Ramos (cell line): ENCODE measurements around the gene ZNF524.

Source experiments
- in situ Hi-C: fragments of 300-500 bp; cut with MboI; formaldehyde crosslinking; loops from one replicate; pipeline ENCODE4 v1.14.3; 2022; ENCODE audit warnings: low sequenced_read_pairs; ENCODE audit not compliant: unreplicated experiment

Gene ZNF524

DNA sequence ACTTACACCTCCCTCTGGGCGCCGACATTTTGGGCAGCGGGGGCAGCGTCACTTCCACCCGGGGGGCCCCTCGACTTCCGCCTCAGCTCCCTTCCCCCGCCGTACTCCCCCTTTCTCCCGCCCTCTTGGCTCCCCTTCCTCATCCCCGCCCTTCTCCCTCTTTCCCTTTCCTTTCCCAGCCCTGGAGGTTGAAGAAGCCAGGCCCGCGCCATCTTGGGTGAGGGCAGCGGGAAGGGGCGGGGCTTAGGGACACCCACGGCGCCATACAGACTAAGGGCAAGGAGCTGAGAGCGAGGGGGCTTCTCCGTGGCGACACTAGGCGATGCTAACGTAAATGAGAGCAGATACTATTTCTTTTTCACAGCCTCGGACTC is 633 bp upstream of the ZNF524 start, which contains the start of gene FIZ1:
TSS of gene FIZ1 (minus strand) at position 50 of the 374 bp plus-strand sequence. CDS start 1,652 bp downstream, outside the sequence.
- in situ Hi-C loops: no loop called here

DNA sequence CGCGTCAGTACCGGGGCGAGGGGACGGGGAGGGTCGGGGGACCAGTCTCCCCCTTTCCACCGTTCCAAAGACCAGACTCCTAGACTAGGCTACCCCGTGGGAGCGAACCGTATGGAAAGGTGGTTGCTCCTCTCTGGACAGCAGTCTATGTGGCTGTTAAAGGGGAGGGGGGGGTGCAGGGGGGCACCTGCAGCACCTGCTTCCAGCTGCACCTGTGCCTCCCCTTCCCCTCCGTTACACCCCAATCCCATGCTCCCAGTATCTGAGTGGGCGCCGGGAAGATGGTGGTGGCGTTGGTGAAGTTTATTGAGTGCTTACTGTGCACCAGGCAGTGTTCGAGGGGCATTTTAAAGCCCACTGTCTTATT is 557 bp downstream of the ZNF524 start:
- in situ Hi-C loops: no loop called here

DNA sequence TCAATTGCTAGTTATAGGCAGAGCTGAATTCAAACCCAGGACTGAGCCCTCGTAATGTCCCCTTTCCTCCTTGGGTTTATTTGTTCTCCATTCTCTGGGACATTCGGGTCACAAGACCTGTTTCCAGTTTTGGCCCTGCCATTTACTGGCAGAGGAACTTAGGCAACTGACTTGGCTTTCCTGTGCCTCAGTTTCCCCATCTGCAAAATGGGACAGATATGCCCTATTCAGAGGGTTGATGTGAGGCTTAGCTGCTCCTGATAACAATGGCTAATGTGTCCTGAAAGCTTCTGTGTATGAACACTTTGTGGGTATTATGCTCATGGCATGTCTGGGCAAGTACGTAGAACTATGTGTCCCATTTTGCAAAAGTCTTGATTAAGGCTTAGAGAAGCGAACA is 996 bp downstream of the ZNF524 start:
- in situ Hi-C loops: no loop called here

DNA sequence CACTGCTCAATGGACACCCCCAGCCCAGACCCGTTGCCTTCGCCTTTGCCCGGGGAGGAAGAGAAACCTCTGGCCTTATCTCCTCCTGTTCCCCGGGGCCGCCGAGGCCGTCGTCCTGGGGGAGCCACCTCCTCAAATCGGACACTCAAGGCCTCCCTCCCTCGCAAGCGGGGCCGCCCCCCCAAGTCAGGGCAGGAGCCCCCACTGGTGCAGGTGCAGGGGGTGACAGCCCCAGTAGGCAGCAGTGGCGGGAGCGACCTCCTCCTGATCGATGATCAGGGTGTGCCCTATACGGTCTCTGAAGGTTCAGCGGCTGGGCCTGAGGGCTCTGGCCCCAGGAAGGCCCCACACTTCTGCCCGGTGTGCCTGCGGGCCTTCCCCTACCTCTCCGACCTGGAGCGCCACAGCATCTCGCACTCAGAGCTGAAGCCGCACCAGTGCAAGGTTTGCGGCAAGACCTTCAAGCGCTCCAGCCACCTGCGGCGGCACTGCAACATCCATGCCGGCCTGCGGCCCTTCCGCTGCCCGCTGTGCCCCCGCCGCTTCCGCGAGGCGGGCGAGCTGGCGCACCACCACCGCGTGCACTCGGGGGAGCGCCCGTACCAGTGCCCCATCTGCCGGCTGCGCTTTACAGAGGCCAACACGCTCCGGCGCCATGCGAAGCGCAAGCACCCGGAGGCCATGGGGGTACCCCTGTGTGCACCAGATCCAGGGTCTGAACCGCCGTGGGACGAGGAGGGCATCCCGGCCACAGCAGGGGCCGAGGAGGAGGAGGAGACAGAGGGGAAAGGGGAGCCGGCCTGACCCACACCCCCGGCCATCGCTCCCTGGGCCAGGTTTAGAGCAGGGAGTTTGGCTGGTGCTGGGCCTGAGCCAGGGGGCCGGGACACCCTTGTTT is 2.3 kb downstream of the ZNF524 start:
- in situ Hi-C loops: no loop called here

DNA sequence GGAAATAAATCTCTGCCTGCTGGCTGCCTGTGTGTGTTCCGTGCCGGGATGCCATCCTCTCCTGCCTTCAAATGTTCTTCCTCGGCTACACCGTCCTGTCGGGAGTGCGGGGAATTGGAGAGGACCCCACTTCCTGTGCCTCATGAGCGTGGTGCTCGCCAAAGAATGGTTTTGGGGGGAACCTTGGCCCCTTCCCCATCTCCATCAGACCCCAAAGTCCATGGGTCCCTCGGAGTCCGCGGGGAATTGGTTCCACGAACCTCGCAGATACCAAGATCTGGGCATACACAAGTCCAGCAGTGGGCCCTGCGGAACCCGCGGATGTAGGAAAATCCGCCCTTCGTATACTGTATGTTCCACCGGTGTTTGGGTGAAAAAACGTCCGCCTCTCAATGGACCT is 3.0 kb downstream of the ZNF524 start:
- in situ Hi-C loops: no loop called here

DNA sequence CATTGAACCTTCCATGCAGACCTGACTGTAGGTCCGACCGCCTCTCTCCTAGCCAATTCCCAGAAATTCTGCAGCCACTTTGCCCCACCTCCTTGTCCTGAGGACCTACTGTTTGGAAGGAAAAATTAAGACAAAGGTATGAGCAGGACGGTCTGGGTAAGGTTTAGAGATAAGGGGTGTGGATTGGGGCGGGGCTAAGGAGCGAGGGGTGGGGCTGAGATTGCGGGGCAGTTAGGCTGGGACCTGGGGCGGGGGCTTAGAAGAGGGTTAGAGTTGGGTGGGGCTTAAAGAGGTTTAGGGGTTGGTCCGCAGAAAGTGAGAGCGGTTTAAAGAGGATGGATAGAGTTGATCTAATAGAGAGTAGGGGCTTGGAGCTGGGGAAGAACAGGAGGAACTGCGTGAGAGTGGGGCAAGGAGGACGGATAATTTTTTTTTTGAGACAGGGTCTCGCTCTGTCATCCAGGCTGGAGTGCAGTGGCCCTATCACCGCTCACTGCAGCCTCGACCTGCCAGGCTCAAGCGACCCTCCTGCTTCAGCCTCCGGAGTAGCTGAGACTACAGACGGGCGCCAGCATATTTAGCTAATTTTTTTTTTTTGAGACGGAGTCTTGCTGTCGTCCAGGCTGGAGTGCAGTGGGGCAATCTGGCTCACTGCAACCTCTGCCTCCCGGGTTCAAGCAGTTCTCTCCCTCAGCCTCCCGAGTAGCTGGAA is 3.6 kb downstream of the ZNF524 start:
- in situ Hi-C loops: no loop called here

DNA sequence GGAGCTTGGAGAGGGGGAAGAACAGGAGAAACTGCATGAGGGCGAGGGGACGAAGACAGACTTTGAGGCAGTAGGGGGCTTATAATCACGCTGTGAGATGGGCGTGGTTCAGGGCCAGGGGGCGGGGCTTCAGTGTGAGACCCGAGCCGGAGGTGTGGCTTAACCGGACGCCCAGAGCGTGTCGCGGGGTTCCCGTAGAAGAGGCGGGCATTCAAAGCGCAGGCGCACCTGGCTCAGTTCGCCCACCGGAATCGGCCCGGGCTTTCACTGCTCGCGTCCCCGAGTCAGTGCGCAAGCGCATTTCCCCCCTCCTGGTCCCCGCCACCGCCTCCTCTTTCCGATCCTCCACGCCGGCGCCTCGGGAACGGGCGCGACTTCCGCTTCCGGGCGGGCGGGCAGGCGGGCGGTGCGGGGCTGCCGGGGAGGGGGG is 5.1 kb downstream of the ZNF524 start:
- in situ Hi-C loops: no loop called here

DNA sequence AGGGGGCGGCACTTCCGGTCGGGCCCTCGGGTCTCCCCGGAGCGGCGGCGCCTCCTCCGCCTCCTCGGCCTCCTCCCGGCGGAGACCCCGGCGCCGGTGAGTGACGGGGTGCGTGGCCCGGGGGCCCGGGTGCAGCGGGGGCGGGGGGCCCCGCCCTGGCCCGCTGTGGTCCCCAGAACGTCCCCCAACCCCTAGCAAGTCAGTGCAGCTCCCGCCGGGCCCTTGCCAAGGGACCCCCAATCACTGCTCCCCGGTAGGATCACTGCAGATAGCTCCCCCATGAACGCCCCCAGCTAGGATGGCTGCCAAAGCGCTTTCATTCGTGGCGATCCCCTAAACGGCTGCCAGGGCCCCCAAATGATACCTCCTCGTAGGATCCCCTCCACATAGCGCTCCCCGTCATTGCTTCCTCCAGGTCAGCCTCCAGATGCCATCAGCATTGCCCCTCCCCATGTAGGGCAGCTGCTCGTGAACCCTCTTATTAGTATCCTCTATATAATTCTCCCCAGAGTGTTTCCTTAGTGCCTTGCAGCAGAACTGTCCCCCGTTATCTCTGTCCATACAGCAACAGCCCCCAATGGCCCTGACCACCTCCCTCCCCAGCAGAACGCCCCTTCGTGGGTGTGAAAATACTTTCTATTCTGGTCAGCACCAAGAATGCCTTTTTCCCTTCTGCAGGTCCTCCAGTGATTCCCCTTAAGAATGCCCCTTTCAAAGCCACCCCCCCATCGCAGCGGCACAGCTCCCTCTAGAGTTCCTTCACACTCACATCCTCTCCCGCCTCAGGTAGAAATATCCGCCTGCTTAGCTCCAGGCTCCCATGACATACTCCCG is 5.8 kb downstream of the ZNF524 start, which contains the start of gene ZNF865:
TSS of gene ZNF865 (plus strand) at position 11 of the 834 bp plus-strand sequence. CDS start 7,972 bp downstream, outside the sequence.
- in situ Hi-C loops: no loop called here

DNA sequence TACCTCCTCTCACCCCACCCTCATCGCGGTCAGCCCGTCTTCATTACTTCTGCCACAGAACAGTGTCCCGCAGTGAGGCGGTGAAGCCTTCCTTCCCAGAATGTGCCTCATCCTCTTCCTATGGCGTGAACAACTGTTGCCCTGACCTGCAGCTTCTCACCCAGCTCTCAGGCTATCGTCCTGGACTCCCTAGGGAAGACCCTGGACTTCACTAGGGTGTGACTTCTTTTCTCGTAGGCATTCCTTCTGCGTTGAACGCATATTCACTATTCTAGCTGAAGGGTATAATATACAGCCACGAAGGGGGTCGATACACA is 6.3 kb downstream of the ZNF524 start:
- in situ Hi-C loops: no loop called here

DNA sequence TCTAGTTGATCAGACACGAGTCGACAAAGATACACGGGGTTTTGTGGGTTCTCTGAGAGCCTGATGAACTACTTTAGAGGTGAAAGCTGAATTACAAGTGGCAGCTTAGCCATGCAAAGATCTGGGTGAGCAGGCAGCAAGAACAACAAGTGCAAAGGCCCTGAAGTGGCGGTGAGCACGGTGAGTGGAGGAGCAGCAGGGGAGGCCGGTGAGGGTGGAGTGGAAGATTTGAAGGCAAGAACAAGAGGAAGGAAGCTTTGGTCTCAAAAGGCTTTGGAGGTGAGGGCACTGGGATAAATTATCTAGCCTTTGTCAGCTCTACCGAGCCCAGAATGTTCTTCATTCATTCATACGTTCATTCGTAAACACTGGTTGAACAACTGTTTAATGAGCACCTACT is 6.7 kb downstream of the ZNF524 start:
- in situ Hi-C loops: no loop called here

DNA sequence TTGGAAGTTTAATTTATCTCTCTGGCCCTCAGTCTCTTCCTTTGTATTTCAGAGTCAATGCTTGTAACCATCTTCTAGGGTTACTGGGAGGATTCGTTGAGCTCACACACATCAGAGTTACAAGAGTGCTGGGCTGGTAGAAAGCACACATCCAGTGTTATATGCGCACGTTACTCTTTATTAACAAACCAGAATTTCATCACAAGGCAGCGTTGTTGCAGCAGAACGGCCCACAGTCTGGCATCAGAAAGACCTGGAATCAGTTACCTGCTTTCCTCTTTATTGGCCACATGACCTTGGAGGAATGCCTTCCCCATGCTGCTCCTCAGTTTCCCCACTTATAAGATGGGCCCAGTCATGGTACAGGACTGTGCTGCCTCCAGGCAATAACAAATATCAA is 9.2 kb downstream of the ZNF524 start:
- in situ Hi-C loops: no loop called here

DNA sequence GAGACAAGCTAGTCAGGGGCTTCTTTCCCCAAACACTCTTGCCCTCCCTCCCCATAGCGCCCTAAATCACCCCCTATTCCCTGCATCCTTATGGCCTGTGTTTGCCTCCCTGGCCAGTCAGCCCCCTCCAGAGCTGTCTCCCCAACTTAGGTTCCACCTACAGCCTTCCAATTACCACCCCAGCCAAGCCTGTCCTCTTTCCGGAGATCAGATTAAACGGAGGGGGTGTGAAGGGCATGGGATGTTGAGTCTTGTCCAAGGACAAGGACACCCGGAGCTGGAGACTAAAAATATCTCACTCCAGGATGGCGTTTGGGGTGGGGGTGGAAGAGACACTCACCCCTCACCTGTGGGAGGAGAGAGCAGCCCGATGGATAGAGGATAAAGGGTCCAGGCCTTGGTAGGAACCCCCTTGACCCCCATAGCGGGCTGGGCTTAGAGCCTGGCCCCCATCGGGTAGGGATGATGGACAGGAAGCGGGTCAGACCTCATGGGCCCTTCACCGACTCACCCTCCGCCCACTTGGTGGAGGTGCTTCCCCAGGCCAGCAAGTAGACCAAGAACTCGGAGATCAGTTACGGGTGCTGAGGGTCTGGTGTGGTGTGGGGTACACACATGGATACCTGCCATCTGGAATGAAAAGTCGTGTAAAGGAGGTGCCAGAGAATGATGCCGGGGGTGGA is 11.4 kb downstream of the ZNF524 start:
- in situ Hi-C loops: no loop called here

DNA sequence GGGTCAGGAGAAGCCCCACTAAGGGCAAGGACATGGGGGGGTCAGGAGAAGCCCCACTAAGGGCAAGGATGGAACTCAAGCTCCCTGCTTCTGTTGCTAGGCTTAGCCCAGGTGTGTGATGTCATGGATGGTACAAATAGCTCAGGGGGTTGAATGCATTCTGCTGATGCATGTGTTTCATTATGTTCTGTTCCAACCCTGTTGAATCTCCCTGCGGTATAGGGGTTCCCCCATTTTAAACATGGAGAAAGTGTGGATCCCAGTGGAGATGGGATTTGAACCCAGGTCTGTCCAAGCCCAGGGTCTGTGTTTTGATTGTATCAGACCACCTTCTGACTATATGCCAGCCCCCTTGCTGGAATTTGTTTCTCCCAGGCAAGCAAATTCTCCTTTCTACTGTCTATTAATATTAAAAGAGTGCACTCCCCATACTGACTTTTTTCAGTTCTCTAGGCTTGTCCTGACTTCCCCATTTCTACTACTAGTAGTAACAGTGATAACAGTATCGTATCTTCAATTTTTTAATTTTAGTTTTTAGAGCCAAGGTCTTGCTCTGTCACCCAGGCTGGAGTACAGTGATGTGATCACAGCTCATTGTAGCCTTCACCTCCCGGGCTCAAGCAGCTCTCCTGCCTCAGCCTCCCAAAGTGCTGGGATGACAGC is 12.0 kb downstream of the ZNF524 start:
- in situ Hi-C loops: no loop called here

DNA sequence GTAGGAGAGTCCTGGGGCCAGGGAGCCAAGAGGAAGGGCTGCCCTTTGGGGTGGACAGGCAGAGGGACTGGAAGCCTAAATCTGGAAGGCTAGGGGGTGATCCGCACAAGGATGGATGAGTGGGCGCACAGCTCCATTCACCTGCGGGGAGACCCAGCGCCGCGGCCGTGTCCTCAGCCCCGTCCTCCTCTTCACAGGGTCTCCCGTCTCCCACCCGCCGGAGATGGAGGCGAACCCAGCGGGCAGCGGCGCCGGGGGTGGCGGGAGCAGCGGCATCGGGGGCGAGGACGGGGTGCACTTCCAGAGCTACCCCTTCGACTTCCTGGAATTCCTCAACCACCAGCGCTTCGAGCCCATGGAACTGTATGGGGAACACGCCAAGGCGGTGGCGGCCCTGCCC is 13.3 kb downstream of the ZNF524 start:
- in situ Hi-C loops: no loop called here

DNA sequence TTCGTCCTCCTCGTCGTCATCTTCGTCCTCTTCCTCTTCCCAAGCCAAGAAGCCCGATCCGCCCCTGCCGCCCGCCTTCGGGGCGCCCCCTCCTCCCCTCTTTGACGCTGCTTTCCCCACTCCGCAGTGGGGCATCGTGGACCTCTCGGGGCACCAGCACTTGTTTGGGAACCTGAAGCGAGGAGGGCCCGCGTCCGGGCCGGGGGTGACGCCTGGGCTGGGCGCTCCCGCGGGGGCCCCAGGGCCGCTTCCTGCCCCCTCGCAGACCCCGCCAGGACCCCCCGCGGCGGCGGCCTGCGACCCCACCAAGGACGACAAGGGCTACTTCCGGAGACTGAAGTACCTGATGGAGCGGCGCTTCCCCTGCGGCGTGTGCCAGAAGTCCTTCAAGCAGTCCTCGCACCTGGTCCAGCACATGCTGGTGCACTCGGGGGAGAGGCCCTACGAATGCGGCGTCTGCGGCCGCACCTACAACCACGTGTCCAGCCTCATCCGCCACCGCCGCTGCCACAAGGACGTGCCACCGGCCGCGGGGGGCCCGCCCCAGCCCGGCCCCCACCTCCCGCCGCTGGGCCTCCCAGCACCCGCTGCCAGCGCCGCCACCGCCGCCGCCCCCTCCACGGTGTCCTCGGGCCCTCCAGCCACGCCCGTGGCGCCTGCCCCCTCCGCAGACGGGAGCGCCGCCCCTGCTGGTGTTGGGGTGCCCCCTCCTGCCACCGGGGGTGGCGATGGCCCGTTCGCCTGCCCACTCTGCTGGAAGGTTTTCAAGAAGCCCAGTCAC is 14.0 kb downstream of the ZNF524 start:
- in situ Hi-C loops: no loop called here

DNA sequence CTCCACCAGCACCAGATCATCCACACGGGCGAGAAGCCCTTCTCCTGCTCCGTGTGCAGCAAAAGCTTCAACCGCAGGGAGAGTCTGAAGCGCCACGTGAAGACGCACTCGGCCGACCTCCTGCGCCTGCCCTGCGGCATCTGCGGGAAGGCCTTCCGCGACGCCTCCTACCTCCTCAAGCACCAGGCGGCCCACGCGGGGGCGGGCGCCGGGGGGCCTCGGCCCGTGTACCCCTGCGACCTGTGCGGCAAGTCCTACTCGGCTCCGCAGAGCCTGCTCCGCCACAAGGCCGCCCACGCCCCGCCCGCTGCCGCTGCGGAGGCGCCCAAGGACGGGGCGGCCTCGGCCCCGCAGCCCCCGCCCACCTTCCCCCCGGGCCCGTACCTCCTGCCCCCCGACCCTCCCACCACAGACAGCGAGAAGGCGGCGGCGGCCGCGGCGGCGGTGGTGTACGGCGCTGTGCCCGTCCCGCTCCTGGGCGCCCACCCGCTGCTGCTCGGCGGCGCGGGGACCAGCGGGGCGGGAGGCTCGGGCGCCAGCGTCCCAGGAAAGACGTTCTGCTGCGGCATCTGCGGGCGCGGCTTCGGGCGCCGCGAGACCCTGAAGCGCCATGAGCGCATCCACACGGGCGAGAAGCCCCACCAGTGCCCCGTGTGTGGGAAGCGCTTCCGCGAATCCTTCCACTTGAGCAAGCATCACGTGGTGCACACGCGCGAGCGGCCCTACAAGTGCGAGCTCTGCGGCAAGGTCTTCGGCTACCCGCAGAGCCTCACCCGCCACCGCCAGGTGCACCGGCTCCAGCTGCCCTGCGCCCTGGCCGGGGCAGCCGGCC is 14.8 kb downstream of the ZNF524 start:
- in situ Hi-C loops: no loop called here

DNA sequence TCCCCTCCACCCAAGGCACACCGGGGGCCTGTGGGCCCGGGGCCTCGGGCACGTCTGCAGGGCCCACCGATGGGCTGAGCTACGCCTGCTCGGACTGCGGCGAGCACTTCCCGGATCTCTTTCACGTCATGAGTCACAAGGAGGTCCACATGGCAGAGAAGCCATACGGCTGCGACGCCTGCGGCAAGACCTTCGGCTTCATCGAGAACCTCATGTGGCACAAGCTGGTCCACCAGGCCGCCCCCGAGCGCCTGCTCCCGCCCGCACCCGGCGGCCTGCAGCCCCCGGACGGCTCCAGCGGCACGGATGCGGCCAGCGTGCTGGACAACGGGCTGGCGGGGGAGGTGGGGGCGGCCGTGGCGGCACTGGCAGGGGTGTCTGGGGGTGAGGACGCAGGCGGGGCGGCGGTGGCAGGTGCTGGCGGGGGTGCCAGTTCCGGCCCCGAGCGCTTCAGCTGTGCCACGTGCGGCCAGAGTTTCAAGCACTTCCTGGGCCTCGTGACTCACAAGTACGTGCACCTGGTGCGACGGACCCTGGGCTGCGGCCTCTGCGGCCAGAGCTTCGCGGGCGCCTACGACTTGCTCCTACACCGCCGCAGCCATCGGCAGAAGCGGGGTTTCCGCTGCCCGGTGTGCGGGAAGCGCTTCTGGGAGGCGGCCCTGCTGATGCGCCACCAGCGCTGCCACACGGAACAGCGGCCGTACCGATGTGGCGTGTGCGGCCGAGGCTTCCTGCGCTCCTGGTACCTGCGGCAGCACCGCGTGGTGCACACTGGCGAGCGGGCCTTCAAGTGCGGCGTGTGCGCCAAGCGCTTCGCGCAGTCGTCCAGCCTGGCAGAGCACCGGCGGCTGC is 15.7 kb downstream of the ZNF524 start:
- in situ Hi-C loops: no loop called here
